HG03108 (cell line): Measurements from ENCODE around the gene C11orf98.
A peak's percentile ranks its signal among the peaks of the same experiment; 100 is the strongest.
"Not testable (repeated sequence)": the region's sequence is repeated elsewhere in the genome, so short reads cannot be mapped to it uniquely, and the experiment has no call there.

Experiments used
- ATAC-seq: cut with Tn5 transposase; IDR thresholded peaks from one replicate; pipeline ENCODE4 v1.9.1; 2021; ENCODE audit warnings: moderate library complexity; ENCODE audit not compliant: unreplicated experiment

C11orf98 gene

GRCh38 chr11:62654297-62654696 is 10.7 kb downstream of the C11orf98 start:
- no peak for ATAC-seq

GRCh38 chr11:62652161-62653006 is 12.6 kb downstream of the C11orf98 start:
- ATAC-seq, result no peak

DNA sequence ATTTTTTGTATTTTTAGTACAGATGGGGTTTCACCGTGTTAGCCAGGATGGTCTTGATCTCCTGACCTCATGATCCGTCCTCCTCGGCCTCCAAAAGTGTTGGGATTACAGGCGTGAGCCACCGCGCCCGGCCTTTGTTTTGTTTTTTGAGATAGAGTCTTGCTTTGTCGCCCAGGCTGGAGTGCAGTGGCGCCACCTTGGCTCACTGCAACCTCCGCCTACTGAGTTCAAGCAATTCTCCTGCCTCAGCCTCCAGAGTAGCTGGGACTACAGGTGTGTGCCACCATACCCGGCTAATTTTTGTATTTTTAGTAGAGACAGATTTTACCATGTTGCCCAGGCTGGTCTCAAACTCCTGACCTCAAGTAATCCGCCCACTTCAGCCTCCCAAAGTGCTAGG is 14.7 kb downstream of the C11orf98 start:
- ATAC-seq, result not testable (repeated sequence)

GRCh38 chr11:62649486-62649885 is 15.5 kb downstream of the C11orf98 start:
- no peak for ATAC-seq

DNA sequence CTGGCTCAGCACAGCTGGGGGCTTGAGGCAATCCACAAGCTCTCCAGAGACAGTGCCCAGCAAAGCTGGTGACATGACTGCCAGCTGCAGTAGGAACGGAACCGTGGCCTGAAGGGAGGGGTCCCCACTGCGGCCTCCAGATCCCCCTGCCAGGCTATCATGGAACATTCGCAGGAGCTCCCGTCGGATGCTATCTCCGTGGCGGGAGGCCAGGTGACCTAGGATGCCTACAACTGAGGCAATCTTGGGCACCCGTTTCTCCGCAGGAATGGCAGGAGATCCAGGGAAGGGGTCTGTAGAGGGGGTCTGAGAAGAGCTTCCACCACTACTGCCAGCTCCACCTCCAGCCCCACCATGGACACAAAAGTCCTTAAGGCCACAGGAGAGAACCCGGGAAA is 16.0 kb downstream of the C11orf98 start:
- ATAC-seq, result no peak

GRCh38 chr11:62648185-62648966 is 16.6 kb downstream of the C11orf98 start:
- no peak for ATAC-seq

- ATAC-seq, result no peak
Observed at GRCh38 chr11:62647609-62648005, 17.4 kb downstream of the C11orf98 start.

DNA sequence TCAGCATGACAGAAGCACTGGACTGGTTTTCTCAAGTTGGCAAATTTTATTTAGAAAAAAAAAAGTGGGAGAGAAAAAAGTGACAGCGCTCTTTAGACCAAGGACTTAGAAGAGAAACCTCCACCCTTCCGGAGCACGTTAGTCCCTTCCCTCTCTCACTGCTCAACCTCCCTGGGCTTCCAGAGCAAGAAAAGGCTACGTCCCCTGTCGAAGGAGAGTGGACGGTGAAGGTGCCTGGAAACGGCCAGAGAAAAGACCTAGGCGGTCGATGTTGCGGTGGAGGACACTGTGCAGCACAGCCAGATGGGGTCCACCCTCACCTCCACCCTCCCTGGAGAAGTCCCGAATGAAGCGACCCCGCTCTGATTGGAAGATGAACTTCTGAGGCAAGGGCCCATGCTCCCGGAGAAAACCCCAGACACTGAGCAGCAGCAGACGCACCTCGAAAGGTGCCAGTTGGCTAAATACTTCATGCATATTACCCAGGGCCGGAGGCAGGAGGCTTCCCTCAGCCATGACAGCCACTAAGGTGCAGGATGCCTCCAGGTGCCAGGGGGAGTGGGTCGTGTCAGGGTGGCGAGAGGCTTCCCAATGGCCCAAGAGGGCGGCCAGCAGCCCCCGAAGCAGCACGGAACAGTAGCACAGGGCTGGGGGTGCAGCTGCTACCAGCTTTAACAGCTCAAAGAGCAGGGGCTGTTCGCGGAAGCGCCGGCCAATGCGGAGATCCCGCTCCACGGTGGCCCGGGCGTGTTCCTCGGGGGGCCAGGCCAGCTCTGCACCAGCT is 18.0 kb downstream of the C11orf98 start:
- no peak for ATAC-seq

- ATAC-seq, result peak; percentile 94
Observed at GRCh38 chr11:62645946-62646824, 18.8 kb downstream of the C11orf98 start, which contains the start of gene GANAB. GANAB (minus strand) TSS chr11:62646613; CDS start chr11:62646599, 14 bp downstream.

GRCh38 chr11:62645671-62645945 is 19.4 kb downstream of the C11orf98 start:
- no peak for ATAC-seq

DNA sequence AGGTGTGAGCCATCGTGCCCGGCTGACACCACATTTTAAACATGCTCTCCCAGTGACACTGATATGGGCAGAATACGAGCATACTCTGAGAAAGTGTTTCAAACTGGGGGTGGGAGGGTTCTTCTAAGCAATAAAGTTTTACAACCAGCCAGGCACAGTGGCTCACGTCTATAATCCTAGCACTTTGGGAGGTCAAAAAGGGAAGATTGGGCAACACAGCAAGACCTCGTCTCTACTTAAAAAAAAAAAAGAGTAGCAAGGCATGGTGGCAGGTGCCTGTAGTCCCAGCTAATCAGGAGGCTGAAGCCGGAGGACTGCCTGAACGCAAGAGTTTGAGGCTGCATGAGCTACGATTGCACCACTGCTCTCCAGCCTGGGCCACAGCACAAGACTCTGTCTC is 20.8 kb downstream of the C11orf98 start:
- ATAC-seq, result no peak

- ATAC-seq, result no peak
Observed at GRCh38 chr11:62632492-62632891, 32.5 kb downstream of the C11orf98 start.

DNA sequence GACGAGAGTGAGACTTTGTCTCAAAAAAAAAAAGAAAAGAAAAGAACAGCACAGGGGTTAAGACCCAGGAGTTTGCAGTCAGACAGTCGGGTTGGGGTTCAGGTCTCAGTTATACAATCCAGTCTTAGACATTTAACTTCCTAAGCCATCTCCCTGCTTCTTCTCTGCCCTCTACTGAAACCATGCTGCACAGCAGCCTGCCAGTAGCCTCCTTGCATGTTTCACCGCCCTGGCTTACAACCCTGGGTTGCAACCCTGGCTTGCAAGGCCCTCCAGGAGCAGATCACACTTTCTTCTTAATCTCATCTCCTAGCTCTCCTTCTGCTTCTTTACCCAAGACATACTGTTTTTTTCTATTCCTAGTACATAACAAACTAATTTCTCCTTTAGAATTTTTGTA is 37.3 kb downstream of the C11orf98 start:
- ATAC-seq, result no peak

- ATAC-seq, result no peak
Observed at GRCh38 chr11:62622476-62623089, 42.4 kb downstream of the C11orf98 start.

- peak; percentile 97 for ATAC-seq
Observed at GRCh38 chr11:62621567-62622470, 43.2 kb downstream of the C11orf98 start, which contains the start of gene B3GAT3. B3GAT3 (minus strand) TSS chr11:62621986; CDS start chr11:62621947, 39 bp downstream.

DNA sequence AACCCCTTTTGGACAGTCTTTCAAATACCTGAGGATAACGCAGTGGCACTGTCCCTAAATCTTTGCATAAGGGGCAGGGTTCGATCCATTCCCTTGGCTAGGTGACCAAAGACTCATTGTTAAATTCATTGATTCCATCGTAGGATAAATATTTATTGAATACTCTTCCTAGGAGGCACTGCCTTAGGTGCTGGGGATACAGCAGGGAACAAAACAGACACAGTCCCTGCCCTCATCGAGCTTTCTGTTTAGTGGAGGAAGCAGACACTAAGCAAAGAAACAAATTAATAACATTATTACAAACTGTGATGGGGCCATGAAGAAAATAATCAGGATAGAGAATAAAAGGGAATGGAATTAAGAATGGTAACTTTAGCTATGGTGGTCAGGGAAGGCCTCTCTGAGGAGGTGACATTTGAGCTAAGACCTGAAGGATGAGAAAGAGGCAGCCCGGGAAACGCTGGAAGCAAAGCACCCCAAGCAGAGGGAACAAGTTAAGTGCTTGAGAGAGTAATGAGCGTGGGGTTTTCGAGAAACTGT is 43.9 kb downstream of the C11orf98 start:
- no peak for ATAC-seq

GRCh38 chr11:62616957-62617356 is 48.1 kb downstream of the C11orf98 start:
- ATAC-seq, result not testable (repeated sequence)

DNA sequence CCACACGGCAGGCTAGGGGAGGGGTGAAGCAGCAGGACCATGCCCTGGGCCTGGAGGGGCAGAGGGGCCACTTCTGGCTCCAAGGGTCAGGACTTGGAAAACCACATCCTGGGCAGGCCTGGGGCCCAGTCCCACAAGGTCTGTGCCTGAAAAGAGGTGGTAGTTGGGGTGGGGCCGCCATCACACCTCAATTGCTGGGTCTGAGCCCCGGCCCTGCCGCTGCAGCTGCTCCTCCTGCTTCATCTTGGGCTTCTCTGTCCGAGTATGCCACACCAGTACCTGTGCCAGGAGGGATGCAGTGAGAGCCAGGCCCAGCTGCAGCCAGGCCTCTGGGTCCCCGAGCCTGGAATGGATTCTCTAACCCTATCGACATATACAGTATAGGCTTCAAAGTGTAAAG is 49.5 kb downstream of the C11orf98 start:
- no peak for ATAC-seq

DNA sequence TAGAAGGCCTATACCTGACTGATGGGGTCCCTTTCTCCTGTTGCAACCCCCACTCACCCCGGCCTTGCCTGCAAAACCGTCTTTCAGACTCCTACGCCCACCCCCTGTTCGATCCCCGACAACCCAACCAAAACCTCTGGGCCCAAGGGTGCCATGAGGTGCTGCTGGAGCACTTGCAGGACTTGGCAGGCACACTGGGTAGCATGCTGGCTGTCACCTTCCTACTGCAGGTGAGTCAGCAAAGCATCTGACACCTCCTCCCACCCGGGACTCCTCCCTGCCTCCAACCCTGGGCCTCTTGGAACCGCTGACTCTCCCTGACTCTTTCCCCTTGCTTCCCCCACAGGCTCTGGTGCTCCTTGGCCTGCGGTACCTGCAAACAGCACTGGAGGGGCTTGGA is 50.7 kb downstream of the C11orf98 start:
- no peak for ATAC-seq
